NCI-H1092 (cell line): ENCODE measurements around the gene MLEC.
"Not testable (repeated sequence)": the region's sequence is repeated elsewhere in the genome, so short reads cannot be mapped to it uniquely, and the experiment has no call there.

Experiments
- DNase-seq: peaks from one replicate; lab custom pipeline; 2025; lab: John Stamatoyannopoulos, UW

The MLEC gene

DNA sequence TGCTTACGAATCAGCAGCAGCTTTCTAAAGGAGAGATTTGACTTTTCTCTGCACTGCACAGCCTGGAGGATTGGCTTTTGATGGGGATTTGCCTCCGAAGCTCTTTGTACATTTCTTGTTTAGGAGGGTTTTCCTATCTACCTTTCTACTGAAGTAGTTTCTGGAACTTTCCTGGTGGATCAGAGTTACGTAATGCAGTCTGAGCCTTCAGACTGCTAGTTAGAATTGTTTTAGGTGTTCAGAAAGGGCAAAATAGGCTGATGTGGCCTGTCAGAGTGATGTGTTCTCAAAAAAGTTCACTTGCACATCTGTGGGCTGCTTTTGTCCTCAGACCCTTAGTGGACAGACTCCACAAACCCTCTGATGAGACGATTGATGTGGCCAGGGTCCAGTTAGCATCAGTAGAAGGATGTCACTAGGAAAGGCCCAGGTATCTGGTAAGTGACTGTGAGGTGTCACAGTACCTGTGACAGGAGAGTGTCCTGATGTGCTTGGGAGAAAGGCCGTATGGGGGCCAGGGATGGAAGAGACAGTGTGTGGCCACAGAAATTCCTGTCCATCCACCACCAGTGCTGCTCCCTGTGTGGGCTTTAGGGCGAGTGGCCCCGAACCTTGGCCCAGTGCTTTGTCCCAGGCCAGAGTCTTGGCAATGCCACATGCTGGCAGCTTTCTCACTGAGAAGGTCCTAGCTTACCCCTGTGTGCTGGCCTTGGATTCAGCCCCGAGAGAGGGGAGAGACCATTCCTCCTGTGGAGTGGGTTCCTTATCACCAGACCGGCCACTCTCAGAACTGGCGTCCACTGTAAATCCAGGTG lies 34.2 kb downstream of the MLEC start:
- DNase-seq = no peak

DNA sequence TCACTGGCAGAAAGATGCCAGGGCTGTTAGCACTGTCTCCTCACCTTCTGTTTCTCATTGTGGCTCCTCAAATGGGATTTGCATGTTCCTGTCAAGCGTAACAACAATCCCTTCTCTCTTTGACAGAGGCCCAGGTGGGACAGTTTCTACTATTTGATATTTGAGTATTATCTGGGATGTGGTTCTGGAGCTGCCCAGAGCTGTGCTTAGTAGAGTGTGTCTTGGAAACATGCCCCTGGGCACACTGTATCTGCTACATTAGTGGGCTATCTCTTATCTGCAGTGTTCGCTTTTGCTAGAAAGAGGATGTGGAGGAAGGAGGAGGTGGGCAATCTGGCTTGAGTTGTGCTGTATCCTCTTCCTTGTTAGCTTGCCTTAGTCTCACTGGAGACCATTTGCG lies 34.9 kb downstream of the MLEC start:
- DNase-seq = no peak

DNA sequence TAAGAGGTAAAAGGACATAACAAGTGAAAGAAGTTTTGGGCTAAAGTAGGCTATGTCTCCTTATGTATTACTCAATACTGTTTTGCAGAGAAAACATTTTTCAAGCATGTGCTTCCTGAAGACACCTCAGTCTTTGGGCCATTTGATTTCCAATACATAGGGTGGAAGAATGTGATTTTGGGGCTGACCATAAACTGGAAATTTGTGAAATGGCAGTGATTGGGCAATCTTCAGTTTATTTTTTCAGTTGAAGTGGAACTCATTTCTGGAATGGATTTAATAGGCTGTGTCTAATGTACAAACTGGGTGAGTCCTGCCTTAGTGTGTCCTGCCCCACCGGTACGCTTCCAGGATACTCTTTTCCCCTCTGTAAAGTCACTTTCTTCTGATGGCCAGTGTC lies 35.8 kb downstream of the MLEC start:
- no peak for DNase-seq

- DNase-seq = no peak
Measured at GRCh38 chr12:120724720-120725119, 37.8 kb downstream of the MLEC start.

- no peak for DNase-seq
Measured at GRCh38 chr12:120725151-120725658, 38.3 kb downstream of the MLEC start.

- peak; percentile 61 for DNase-seq
Measured at GRCh38 chr12:120725659-120726509, 38.9 kb downstream of the MLEC start, which contains the start of gene ACADS. Gene ACADS (plus strand): TSS chr12:120725826. CDS start chr12:120725886, 60 bp downstream.

DNA sequence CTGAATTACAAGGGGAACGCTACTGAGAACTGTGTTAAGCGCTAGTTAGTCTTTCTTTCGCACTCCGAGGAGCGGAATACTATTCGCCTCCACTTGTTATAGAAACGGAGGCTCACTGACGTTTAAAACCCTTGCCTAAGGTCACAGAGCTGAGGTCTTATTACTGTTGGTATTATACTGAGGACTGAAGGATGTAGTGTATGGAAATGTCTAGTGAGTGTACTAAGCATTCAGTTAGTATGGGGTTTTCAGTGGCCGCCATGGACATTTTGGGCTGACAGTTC lies 39.5 kb downstream of the MLEC start:
- no peak for DNase-seq

DNA sequence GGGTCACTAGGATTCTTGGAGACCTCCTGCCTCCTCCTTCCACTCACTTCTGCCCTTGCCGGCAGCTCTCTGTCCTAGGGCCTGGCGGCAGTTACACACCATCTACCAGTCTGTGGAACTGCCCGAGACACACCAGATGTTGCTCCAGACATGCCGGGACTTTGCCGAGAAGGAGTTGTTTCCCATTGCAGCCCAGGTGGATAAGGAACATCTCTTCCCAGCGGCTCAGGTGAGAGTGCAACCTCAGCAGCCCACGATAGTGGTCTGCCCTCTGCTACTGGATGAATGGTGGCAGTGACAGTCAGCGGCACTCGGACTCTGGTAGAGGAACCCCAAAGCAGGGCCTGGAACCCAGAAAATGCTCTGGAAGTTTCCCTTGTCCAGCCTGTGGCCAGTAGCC lies 40.0 kb downstream of the MLEC start:
- DNase-seq = no peak

GRCh38 chr12:120732198-120732597 lies 45.2 kb downstream of the MLEC start:
- not testable (repeated sequence) for DNase-seq

- DNase-seq = no peak
Measured at GRCh38 chr12:120733574-120733973, 46.6 kb downstream of the MLEC start.

- DNase-seq = no peak
Measured at GRCh38 chr12:120734210-120734609, 47.3 kb downstream of the MLEC start.

- DNase-seq = no peak
Measured at GRCh38 chr12:120735181-120735580, 48.2 kb downstream of the MLEC start.

DNA sequence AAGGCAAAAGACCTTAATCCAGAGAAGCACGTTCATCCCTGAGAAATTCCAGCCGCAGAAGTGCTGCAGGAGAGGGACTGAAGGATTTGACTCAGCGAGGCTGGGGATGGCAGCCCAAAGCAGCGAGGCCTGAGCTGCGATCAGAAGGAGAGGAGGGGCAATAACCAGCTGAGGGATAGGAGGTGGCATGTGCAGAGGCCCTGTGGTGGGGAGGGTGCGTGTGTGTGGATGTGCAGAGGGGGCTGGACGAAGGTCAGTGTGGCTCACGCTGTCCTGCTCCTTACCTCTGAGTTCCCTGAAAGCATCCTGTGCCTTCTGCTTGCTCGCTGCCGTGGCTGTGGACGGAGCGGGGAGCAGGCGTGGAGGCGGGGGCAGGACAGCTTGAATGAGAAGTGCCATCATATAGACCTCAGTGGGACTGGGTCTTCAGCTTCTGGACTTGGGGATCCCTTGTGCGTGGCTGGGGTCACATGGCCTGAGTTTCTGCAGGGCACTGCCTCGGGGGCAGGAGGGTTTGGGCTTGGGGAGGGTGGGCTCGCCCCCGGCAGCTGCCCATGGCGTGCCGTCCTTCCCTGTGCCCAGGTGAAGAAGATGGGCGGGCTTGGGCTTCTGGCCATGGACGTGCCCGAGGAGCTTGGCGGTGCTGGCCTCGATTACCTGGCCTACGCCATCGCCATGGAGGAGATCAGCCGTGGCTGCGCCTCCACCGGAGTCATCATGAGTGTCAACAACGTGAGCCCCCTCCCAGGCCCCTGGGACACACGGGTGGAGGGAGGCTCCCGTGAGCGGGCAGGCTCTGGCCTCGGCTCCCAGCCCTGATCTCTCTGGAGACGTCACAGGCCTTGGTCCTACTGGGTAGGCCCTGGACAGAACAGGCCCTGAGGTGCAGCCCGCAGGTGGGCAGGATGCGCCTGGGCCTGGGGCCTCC lies 49.7 kb downstream of the MLEC start:
- DNase-seq = no peak

GRCh38 chr12:120737557-120738251 lies 50.8 kb downstream of the MLEC start:
- no peak for DNase-seq

DNA sequence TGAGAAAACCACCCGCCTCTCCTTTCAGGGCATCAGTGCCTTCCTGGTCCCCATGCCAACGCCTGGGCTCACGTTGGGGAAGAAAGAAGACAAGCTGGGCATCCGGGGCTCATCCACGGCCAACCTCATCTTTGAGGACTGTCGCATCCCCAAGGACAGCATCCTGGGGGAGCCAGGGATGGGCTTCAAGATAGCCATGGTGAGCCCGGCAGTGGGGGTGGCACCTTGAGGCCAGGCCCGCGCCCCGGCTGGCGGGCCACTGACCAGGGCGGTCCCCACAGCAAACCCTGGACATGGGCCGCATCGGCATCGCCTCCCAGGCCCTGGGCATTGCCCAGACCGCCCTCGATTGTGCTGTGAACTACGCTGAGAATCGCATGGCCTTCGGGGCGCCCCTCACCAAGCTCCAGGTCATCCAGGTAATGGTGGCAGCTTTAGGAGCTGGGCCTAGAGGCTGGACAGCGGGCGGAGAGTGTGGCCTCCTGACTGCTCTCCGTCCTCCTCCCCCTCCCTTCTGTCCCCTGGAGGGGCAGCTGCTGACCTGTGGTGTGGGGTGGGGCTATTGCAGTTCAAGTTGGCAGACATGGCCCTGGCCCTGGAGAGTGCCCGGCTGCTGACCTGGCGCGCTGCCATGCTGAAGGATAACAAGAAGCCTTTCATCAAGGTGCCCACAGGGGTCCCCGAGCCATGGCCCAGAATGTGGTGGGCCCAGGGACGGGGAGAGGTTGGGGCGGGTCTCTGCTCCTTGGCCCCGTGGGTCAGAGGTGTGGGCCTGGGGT lies 51.5 kb downstream of the MLEC start:
- no peak for DNase-seq

DNA sequence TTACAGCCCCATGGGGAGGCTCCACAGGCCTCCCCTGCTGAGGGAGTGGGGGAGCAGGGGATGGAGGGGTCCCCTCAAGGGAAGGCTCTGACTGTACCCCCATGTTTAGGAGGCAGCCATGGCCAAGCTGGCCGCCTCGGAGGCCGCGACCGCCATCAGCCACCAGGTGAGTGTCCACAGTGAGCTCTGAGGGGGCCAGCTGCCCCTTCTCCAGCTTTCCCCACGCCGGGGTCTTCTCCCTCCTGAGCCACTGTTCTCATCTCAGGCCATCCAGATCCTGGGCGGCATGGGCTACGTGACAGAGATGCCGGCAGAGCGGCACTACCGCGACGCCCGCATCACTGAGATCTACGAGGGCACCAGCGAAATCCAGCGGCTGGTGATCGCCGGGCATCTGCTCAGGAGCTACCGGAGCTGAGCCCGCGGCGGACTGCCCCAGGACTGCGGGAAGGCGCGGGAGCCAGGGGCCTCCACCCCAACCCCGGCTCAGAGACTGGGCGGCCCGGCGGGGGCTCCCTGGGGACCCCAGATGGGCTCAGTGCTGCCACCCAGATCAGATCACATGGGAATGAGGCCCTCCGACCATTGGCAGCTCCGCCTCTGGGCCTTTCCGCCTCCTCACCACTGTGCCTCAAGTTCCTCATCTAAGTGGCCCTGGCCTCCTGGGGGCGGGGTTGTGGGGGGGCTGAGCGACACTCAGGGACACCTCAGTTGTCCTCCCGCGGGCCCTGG lies 52.2 kb downstream of the MLEC start:
- DNase-seq = no peak

- no peak for DNase-seq
Measured at GRCh38 chr12:120739821-120740613, 53.1 kb downstream of the MLEC start.

GRCh38 chr12:120740871-120741270 lies 53.9 kb downstream of the MLEC start:
- DNase-seq = no peak
